Activated gamma-delta T cell (primary cell): ENCODE data around the gene CROCC2.

Experiments used
- DNase-seq: peaks from one replicate; lab custom pipeline; 2025; lab: John Stamatoyannopoulos, UW

The CROCC2 gene

GRCh38 chr2:241015439-241015838, 109.3 kb downstream of the CROCC2 start:
- DNase-seq = no peak

DNA sequence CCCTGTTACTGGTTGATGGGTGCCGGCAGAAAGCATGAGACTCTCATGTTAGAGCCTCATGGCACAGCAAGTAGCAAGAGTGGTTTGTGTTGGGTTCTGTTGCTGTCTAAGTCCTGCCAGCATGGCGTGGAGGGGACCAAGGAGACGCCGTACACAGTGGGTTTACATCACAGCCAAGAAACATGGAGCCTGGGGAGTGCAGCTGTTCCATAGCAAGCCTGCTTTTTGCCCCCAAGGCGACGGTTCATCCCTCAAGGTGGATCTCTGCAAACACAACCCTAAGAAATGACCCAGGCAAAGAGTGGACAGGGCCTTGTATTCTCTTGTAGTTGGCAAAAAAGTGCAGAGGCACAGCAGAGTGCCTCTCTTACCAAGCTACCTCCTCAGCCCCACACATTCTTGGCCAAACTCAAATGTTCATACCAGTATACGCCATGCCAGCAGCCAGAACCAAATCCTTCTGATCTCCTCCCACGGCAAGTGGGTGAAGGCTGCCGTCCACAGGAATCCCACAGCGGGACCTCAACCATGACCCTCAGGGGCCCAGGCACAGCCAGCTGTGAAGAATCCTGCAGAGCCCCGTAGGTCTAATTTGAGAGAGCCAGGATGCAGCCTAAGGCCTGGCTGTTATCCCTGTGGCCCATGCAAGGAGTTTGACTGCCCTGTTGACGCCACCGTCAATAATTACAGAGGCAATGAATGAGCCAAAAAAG, 111.2 kb downstream of the CROCC2 start:
- no peak for DNase-seq

DNA sequence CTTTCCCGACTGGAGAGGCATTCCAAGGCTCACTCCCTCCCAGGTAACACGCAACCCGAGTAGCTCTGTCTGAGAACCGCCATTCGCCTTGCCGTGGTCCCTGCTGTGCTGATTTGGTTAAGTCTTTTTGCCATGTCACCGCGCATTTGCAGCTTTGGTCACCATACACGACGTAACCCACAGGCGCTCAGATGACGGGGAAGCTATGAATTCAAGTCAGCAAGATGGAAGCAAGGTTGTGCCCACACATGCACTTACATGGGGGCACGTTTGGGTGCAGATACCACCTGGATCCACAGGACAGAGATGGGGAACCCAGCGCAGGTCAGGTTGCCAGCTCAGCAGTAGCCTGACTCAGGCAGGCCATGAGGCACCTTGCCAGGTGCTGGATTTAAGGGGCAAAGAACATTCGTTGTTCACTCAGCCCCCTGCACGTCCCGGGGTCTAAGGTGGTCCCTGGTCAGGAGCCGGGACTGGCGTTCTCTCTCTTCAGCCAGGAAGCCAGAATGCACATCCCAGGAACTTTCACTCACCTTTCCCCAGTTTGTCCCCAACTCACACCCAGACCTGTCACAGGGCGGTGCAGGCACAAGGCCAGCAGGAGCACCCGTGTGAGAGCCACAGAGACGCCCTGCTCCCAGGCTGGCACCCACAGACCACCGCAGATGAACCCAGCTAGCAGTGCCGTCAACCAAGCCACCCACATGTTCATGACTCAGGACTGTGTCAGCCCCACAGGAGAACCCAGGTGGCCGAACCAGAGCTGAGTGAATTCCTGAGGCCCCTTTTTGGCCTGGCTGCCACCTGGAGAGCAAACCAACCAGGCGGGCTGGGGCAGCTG, 112.1 kb downstream of the CROCC2 start:
- DNase-seq = no peak

DNA sequence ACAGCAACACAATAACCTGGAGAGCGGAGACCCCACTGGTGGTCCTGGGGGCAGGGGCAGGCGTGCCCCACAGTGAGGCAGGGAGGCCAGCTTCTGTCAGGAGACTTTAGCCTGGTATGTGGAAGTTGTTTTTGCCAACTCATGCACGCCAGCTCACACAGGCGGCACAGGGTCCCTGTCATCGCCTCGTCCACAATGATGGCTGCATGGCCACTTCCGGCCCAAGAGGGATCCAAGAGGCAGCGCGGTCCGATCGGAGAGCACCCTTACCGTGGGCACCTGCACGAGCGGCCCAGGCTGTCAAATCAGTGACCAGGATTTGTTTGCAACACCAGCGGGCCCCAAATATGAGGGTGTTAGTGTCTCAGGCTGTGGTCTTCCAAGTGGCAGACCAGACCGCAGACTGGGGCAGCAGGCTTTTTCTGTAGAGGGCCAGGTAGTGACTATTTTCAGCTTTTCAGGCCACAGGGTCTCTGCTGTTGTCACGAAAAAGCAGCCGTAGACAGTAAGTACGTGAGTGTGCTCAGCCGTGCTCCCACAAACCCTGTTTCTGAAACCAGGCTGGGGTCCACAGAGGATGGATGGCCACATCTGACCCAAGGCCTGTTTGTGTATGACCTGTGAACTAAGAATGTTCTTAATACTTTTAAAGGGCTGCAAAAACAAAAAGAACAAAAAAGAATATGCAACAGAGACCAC, 113.5 kb downstream of the CROCC2 start:
- no peak for DNase-seq

DNA sequence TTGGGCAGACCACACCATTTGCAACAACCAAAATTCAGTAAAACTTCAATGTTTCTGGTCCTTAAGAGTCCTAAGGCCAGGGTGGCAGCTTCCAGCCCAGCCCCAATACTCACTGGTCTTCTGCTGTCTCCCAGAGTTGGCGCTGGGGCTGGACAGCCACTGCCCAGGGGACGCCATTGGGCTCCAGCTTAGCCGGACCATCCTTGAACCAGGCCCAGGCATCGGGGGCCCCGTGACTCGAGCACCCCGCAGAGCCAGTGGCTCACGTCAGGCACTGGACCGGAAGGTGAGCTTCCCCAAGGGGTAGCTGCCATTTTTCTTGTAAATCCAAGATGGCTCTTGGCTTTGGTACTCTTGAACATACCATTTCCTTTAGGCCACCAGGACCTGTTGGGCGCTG, 114.1 kb downstream of the CROCC2 start:
- no peak for DNase-seq

DNA sequence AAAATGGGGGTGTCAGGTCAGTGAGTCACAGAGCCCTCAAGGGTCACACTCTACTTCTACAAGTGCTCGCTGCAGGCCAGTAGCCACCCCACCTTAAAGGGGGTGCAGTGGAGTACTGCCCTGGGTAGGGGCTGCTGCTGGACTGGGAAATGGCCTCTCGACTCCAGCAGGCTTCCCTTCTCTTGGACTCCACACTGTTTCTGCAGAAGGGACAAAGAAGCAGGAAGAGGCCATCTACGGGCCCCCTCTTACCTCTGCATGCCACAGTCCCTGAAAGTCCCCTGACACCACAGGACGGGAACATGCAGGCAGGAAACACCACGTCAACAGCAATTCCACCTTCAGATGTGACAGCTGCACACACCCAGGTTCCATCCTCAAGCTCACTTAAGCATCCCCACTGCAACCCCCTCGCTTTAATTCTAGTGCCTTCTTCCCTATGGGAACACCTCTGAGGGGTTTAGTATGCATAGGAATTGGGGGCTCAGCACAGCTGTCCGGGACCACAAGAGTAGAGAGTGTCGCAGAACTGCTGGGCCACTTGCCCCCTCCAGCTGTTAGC, 114.6 kb downstream of the CROCC2 start:
- no peak for DNase-seq

DNA sequence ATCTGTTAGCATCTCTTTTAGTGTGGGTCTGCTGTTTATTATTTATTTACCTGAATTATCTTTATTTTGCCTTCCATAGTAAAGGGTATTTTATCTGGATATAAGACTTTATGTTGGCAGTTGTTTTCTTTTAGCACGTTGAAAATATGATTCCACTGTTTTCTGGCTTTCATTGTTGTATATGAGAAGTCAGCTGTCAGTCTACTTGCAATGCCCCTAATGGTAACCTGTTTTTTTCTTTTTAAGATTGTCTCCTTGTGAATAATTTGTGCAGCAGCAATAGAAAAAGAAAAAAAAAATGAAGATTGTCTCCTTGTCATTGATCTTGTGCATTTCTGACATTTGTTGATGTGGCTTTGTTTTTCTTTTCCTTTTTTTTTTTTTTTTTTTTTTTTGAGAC, 119.5 kb downstream of the CROCC2 start:
- no peak for DNase-seq

GRCh38 chr2:241029599-241030332, 123.6 kb downstream of the CROCC2 start:
- DNase-seq = no peak

DNA sequence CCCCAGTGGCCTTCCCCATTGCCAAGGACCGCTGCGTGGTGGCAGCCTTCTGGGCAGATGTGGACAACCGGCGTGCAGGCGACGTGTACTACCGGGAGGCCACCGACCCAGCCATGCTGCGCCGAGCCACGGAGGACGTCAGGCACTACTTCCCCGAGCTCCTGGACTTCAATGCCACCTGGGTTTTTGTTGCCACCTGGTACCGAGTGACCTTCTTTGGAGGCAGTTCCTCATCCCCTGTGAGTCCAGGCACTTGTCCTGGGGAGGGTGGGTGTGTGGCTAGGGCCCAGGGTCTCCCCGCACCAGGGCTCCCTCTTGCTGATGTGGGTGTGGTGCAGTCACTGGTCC, 124.2 kb downstream of the CROCC2 start:
- no peak for DNase-seq

GRCh38 chr2:241030883-241031282, 124.7 kb downstream of the CROCC2 start:
- no peak for DNase-seq

GRCh38 chr2:241031436-241032165, 125.5 kb downstream of the CROCC2 start:
- no peak for DNase-seq

GRCh38 chr2:241033336-241033987, 127.3 kb downstream of the CROCC2 start:
- no peak for DNase-seq

DNA sequence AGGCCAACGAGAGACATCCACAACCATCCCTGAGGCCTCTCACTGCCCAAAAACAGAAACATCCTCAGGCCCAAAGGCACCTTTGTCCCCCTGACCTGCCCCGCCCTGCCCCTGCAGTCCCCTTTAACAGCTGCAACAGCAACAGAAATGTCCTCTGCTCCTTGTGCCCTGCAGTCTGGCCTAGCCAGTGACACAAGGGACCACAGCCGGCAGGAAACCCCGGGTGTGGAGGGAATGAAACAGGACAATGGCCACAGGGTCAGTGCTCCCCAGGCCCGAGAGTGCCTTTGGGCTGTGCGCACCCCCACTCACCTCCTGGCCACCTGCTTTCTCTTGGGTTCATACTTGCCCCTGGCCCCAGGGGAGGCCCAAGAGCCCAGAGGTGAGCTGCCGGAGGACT, 127.9 kb downstream of the CROCC2 start:
- DNase-seq = no peak

DNA sequence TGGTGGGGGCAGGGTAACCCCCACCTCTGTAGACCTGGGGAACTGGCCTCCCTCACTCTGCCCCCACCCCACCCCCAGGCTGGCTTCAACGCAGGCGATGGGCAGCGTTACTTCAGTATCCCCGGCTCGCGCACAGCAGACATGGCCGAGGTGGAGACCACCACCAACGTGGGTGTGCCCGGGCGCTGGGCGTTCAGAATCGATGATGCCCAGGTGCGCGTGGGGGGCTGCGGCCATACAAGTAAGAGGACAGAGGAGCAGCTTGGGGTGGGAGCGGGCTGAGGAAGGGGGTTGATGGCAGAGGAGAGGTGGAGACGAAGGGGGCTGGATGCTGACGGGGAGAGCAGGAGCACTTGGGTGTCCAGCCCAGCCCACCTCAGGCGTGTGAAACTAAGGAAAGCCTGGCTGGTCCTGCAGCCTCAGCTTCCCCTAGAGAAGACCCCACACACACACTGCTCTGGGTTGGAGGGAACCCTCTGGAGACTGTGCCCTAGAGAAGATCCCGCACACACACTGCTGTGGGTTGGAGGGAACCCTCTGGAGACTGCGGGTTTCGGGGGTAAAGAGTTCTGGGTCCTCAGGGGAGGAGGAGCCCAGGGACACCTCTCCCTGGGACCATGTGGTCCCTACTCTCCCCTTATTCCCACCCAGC, 128.5 kb downstream of the CROCC2 start:
- DNase-seq = no peak

GRCh38 chr2:241035142-241035817, 129.1 kb downstream of the CROCC2 start:
- no peak for DNase-seq

DNA sequence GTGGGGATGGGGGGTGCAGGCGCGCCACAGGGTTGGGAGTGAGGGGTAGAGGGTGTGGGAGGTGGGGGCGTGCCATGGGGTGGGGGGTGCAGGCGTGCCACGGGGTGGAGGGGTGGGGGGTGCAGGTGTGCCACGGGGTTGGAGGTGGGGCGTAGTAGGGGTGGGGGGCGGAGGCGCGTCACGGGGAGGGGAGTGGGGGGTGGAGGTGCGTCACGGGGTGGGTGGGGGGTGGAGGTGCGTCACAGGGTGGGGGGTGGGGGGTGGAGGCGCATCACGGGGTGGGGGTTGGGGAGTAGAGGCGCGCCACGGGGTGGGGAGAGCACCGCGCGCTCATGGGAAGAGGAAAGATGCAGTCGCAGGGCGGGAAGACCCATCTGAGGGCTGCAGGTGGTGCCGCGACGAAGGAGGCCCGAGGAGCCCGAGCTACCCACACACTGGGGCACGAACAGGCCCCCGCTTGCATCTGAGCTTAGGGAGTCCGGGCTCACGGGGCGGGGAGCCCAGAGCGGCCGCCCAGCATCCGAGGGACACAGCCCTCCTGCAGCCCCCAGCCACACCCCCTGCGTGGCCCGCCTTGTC, 129.8 kb downstream of the CROCC2 start:
- no peak for DNase-seq

- DNase-seq = no peak
Observed at GRCh38 chr2:241036397-241036963, 130.3 kb downstream of the CROCC2 start.

DNA sequence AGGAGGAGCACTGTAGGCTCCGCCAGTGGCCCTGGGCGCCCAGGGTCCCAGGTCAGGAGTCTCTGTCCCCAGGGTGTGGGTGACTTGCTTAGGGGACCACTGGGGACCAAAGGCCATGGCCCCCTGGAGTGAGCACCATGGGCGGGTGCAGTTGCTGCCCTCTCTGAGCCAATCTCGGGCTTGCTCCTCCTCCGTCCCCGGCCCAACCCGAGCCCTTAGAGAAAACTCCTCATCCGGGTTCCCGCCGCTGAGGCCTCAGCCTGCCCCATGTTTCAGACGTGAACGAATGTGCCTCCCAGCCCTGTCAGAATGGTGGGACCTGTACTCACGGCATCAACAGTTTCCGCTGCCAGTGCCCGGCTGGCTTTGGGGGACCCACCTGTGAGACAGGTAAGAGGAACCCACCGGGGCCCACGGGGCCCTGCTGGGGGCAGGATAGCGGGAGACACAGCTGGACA, 130.9 kb downstream of the CROCC2 start:
- no peak for DNase-seq

DNA sequence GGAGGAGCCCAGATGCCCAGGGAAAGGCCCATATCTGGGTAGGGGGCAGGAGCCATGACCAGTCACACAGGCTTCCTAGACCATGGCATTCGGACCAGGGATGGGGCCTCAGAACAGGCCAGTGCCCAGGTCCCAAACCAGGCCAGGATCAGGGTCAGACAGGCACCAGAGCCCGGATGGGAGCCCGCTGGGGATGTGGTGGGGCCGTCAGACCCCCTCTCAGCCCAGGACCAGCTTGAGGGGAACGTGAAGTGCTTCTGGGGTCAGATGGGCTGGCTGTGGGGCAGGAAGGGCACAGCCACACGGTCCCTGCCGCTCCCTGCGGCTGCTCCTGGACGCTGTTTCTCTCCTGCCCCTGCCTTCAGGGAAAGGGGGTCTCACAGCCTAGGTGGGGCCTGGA, 131.4 kb downstream of the CROCC2 start:
- no peak for DNase-seq
